Nephron progenitor cell (in vitro differentiated cells): ENCODE measurements around the gene POPDC2.
A peak's percentile ranks its signal among the peaks of the same experiment; 100 is the strongest.

ENCODE experiments used
- DNase-seq: peaks from one replicate; pipeline ENCODE4 v3.0.0; 2021
- H3K27ac Mint-ChIP-seq: 2 replicates; pipeline ENCODE4 v1.8.0; 2021; ENCODE audit warnings: mild to moderate bottlenecking, moderate library complexity, mixed read lengths
- H3K27me3 Mint-ChIP-seq: 2 replicates; pipeline ENCODE4 v1.8.0; 2021; ENCODE audit warnings: mild to moderate bottlenecking, low read depth, mixed read lengths; ENCODE audit not compliant: poor library complexity
- H3K36me3 Mint-ChIP-seq: 2 replicates; pipeline ENCODE4 v1.8.0; 2021; ENCODE audit warnings: low read depth, mixed read lengths
- H3K4me1 Mint-ChIP-seq: 2 replicates; pipeline ENCODE4 v1.8.0; 2021; ENCODE audit warnings: mixed read lengths
- H3K4me3 Mint-ChIP-seq: 2 replicates; pipeline ENCODE4 v1.8.0; 2021; ENCODE audit warnings: mild to moderate bottlenecking, moderate library complexity, mixed read lengths
- H3K9me3 Mint-ChIP-seq: 2 replicates; pipeline ENCODE4 v1.8.0; 2021; ENCODE audit warnings: mild to moderate bottlenecking, moderate library complexity, mixed read lengths
- CTCF ChIP-seq: fragments of 200-600 bp; sonication (generic); IDR thresholded peaks from 2 replicates; pipeline ENCODE4 v1.5.0; 2021; ENCODE audit warnings: antibody characterized with exemption

POPDC2 gene

GRCh38 chr3:119609301-119609700, 51.1 kb downstream of the POPDC2 start:
- Mint-ChIP-seq H3K27me3 (peaks cover 4% of the 10 kb centered on the region), H3K4me3 (no peak overlapping the region), H3K4me1 (peaks cover 11% of the 10 kb centered on the region), H3K27ac (peak overlapping the region; percentile 39), H3K36me3 (no peaks in the 10 kb centered on the region), H3K9me3 (peaks cover 13% of the 10 kb centered on the region)
- no peak for DNase-seq
- no peak for TF ChIP-seq CTCF

GRCh38 chr3:119608405-119609000, 51.9 kb downstream of the POPDC2 start:
- Mint-ChIP-seq H3K4me1 (peaks cover 11% of the 10 kb centered on the region), H3K27me3 (peaks cover 3% of the 10 kb centered on the region), H3K27ac (peak overlapping the region; percentile 27), H3K4me3 (no peak overlapping the region), H3K36me3 (no peaks in the 10 kb centered on the region), H3K9me3 (peaks cover 13% of the 10 kb centered on the region)
- no peak for TF ChIP-seq CTCF
- DNase-seq: no peak

GRCh38 chr3:119604878-119605277, 55.5 kb downstream of the POPDC2 start:
- Mint-ChIP-seq H3K4me3 (no peak overlapping the region), H3K27me3 (peaks cover 1% of the 10 kb centered on the region), H3K9me3 (no peaks in the 10 kb centered on the region), H3K4me1 (peaks cover 18% of the 10 kb centered on the region), H3K36me3 (no peaks in the 10 kb centered on the region), H3K27ac (no peak overlapping the region)
- no peak for TF ChIP-seq CTCF
- no peak for DNase-seq

- Mint-ChIP-seq H3K9me3 (no peaks in the 10 kb centered on the region), H3K27me3 (peaks cover 9% of the 10 kb centered on the region), H3K27ac (no peak overlapping the region), H3K4me3 (no peak overlapping the region), H3K36me3 (no peaks in the 10 kb centered on the region), H3K4me1 (peaks cover 29% of the 10 kb centered on the region)
- TF ChIP-seq CTCF: no peak
- DNase-seq: no peak
These were observed 57.7 kb downstream of the POPDC2 start for GRCh38 chr3:119602676-119603075.

GRCh38 chr3:119601154-119601553, 59.2 kb downstream of the POPDC2 start:
- Mint-ChIP-seq H3K27me3 (peaks cover 9% of the 10 kb centered on the region), H3K4me1 (peaks cover 36% of the 10 kb centered on the region), H3K9me3 (no peaks in the 10 kb centered on the region), H3K36me3 (no peaks in the 10 kb centered on the region), H3K4me3 (no peak overlapping the region), H3K27ac (no peak overlapping the region)
- DNase-seq: no peak
- no peak for TF ChIP-seq CTCF

- H3K9me3 Mint-ChIP-seq: no peaks in the 10 kb centered on the region
These were observed 59.7 kb downstream of the POPDC2 start for GRCh38 chr3:119600732-119601131.

More at GRCh38 chr3:119600732-119601131, 59.7 kb downstream of the POPDC2 start:
- Mint-ChIP-seq H3K4me3 (no peak overlapping the region), H3K4me1 (peaks cover 36% of the 10 kb centered on the region), H3K36me3 (no peaks in the 10 kb centered on the region), H3K27ac (no peak overlapping the region), H3K27me3 (peaks cover 9% of the 10 kb centered on the region)
- peak; percentile 16 for DNase-seq
- peak; percentile 38 for TF ChIP-seq CTCF
